ENCODE data around the gene COL23A1.

Gene COL23A1

DNA sequence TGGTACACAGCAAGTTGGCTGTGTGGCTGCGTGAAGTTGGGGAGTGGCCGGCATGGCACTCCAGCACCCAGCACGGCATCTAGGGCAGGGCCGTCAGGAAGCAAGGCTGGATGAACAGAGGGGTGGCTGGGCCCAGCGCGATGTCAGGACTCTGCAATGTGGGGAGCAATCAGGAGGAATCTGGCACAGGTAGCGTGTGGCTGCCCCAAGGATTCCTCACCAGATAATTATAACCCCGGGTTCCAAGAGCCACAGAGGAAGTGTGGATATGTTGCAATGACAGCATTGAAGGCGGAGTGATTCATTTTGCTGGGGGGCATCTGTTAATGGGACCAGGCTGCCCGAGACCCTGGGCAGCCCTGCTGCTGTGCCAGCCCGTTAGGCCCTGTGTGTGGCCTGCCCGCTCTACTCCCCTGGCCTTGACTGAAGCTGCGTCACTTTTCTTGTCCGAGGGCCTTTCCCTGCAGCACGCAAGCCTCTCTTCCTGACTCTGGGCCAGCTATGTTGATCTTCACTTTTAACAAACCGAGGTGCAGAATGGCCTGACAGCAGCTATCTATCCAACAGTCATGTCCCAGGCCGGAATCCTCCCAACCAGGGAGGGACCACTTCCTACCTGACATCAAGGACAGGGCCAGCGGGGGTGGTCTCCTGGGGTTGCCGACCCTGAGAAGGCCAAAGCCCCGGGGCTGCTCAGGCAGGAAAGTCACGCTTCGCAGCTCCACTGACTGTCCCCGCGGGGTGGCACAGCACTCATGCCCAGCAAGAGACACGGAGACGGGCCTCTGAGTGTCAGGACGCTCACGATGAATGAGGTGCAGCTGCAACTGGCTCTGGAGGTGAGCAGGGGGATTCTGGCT, 239.6 kb downstream of the COL23A1 start:
- DNase-seq: no peak

DNA sequence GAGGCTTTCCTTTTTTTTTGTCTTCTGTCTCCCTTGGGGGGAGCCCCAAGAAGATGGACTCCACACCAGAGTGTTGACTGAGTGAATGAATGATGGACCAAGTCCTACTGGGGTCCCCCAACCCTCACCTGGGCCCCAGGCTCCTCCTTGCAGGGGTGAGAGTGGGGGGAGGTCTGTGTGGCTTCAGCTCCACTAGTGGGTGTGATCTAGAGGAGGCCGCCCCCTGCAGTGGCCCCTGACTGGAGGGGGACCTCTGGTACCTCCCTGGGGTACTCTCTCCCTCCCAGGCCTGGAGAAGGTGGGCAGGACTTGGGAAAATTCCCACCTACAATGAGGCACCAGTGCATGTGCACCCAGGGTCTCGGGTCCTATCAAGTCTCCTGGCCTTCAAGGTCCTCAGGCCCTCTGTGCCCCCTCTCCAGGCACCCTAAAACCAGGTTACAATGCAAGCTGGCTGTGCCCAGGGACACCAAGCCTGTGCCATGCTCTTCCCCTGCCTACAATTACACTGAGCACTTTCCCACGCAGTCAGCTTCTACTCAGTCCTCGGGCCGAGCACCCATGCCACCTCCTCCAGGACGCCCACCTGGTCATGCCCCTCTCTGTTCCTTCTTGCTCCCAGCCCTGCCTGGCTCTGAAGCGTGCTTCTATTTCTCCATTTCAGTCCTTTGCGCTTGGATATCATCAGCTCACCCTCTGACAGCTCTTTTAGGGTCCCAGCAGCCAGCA, 240.4 kb downstream of the COL23A1 start:
- DNase-seq: no peak

DNA sequence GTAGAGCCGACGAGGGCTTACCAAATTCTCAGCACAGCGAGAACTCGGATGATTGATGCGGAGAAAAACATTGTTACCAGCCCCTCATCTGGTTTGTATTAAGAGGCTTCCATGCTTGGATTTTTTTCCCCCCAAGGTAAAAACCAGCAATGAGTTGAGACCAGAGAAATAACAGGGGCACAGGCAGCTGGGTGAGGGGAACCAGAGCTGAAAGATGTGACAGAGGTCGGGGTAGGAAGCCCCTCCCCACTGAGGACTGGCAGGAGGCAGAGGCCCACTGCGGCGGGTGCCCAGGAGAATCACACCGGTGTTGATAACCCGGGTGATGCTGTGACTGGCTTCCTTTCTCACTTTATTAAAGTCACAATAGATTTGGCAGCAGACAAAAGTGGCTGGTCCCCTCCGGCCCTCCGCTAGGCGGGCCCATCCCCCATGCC, 241.1 kb downstream of the COL23A1 start:
- no peak for DNase-seq

DNA sequence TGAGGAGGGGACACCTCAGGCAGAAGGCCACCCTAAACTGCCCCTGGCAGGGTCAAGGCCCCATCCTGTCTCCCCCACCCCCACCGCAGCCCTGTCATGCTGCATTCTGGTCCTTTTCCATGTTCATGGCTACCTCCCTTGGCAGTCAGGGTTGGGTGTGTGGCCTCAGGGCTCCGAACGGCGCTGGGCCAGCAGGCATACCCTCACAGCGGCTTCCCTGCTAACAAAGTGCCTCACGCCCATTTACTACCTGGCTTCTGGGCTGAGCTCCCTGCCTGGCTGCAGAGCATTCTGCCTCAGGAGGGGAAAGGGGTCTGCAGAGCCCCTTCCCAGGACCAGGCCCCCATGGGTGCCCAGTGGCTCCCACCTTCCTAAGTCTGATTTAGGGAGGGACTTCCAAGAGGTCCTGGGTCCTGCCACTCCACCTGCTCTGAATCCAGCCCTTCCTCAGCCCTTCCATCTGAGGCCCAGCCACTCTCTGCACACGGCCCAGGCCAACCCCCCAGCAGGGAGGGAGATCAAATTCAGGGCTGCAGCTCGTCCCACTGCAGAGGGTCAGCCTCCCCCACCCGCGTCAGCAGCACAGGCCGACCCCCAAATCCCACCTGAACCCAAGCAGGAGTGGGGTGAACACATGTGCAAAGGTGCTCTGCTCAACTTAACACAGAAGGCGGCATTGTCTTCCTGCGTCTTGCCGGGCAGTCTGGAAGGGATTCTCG, 241.7 kb downstream of the COL23A1 start:
- no peak for DNase-seq

DNA sequence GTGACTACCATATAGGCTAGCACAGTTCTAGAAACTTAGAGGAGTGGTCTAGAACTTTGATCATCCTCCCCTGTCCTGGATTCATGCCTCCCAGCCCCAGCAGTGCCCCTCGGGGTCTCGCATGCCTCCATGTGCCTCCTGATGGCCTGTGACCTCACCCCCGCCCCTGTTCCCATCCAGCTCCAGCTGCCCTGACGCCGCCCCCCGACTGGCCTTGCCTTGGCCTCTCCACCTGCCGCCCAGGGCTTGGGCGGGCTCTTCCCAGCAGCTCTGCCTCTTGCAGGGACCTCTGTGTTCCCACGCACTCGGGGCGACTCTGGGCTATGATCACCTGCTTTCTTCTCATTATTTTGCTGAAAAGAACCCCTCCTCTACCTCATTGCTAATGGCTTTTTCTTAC, 242.2 kb downstream of the COL23A1 start:
- DNase-seq: no peak

DNA sequence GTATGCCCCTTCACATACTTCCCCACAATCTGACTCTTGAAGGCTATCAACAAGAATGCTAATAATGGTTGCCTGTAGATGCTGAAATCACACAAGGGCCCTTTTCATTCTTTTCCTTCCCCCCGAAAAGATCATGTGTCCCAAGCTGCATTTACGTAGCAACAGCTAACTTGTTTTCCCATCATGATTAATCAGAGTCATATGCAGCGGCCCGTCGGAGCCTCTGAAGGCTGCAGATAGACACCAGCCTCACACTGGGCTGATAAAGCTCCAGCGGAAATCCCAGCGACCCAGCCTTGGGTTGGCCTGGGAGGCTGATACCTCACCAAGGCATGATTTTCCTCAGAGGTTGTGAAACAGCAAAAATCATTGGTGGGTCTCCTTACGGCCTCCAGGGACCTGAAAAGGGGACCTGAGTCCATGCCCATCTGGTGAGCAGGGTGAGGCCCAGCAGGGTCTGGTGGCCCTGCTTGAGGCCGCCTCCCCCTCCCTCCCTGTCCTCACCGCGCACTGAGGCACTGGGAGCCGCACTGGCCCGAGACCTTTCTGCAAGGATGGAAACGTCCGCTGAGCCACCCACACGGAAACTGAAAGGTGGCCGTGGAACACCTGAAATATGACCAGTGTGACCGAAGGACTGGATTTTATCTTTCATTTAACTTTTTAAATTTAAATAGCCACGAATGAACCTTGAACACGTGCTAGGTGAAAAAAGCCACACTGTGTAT, 243.4 kb downstream of the COL23A1 start:
- DNase-seq: no peak

DNA sequence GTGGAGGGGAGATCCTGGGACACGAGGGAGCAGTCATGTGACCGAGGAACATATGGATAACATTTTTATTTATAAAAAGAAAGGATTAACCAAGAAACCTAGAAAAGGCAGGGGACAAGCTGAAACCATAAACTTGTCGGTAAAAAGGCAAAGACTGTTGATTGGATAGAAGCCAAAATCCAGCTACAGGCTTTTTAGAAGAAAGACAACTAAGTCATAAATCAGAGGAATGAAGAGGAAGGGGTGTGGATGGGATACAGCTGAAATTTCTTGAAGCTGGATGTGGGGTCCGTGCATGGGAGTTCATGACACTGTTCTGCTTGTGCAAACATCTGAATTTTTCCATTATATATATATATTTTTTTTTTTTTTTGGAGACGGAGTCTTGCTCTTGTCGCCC, 246.9 kb downstream of the COL23A1 start:
- DNase-seq: no peak

DNA sequence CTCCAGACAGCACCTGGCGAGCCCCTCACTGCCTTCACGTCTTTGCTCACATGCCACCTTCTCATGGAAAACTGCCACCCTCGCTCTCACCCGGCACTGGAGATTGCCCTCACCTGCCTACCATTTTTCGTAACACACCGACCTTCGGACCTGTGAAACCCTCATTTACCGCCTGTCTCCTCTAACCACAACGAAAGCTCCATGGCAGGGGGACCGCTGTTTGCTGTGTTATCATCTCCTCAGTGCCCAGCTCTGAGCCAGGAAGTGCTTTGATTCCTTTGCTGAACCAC, 248.4 kb downstream of the COL23A1 start:
- DNase-seq: no peak

DNA sequence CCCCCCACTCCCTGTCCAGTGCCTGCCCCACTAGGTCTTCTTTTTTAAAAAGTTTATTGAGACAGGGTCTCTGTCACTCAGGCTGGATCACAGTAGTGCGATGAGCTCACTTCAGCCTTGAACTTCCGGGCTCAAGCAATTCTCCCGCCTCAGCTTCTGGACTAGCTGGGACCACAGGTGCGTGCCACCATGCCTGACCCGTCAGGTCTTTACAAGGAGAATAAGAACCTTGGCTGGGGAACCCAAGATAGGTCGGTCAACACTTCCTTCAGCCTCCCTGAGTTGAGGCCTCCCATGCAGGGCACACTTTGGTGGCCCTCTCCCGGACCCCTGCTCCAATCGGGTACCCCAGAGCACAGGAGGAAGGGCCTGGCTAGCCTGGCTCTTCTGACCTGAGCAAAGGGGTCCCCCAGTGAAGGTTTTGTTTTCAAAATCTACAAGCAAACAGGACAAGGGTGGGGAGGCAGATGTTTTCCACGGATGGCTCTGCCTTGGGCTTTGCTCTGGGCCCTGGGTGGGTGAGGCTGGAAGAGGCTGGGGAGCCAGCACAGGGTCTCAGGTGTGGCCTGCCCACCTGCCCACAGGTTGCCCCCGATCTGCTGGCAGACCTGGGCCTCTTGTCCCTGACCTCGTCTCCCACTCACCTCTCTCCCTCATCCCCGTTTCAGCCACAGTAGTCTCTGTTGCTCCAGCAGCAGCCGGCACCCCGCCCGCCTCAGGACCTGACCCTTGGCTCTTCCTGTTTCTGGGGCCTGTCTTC, 248.9 kb downstream of the COL23A1 start:
- no peak for DNase-seq

DNA sequence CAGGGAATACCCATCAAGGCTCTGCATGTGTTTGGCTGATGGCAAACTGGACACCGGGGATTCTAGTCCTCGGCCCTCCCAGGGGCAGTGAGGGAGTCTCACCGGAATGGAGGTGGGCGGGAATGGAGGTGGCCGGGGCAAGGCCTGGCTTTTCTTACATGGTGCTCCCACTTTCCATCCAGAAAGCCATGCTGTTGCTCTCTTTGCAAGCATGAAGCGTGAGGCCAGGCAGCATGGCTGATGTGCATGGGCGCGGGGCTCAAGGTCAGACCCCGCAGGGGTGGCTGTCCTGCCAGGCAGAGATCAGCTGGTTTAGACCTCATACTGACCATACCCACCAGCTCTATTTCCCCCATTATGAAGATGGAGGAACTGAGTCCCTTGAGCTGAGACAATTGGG, 249.6 kb downstream of the COL23A1 start:
- DNase-seq: no peak

DNA sequence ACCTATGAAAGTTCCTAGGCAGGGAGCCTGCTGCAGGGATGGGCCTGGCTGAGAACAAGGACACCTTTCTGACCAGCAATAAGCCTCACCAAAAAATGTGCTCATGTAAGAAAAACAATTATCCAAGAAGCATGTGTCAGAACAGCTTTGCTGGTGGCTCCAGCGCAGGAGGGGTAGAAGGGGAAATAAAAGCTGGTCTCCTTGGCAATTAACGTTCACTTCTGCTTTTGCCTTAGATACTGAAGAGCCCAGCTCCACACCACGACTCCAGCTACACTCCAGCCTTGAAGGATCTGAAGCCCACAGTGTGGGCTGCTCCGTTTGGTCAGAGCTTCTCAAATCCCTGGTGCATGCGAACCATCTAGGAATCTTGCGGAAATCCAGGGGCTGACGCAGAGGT, 250.0 kb downstream of the COL23A1 start:
- DNase-seq: no peak

DNA sequence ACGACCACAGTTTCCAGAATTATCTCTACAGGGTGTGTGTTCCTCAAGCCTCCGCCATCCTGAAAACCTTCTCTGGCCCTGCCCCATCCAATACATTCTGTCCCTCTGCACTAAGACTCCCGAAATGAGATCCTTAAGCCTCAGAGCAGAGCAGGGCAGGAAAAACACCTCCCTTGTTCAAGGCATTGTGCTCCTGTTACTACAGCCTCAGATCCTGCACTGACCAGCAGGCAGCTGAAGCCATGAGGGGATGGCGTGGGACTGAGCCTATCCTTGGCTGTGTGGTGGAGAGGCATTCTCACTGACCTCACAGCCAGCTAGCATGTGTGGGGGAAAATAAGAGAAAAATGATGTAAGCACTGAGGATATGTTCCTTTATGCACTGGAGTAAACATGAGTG, 250.9 kb downstream of the COL23A1 start:
- DNase-seq: no peak

DNA sequence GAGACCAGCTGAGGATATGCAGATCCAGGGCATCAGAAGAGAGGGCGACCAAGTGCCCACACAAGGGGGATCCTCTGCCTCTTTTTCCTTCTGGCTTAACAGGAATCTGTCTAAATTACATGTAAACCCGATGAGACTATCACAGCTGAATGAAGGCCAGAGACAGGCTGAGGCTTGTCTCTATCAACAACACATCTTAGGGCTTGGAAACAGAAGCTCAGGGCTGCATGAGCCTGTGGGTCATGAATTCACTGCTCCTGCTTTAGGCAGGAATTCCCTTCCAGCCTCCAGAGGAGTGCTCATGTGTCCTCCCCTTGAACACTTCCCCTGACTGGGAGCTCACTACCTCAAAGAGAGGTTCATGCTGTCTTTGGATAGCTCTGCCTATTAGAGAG, 251.4 kb downstream of the COL23A1 start:
- DNase-seq: no peak

DNA sequence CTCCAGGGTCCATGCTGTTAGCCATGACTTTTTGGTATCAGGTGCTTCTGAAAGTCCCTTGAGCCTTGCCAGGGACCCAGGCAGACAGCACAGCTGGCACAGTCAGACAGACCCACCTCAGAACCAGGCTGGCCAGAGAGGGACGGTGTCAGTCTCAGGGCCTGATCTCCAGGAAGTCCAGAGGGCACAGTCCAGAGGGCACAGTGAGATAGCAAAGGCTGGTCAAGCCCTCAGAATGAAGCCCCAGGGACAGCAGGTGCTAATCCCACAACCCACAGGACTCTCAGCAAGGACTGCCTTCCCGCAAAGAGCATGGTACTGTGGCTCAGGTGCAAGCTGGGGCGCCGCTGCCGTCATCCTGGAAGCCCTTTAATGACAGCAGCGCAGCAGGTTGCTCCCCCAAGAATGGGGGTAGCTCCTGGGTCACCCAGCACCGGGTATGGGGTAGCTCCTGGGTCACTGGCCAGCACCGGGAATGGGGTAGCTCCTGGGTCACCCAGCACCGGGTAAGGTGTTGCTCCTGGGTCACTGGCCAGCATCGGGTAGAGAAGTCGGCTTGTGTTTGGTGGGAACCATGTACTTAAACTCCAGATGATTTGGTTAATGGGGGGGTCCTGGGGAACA, 252.0 kb downstream of the COL23A1 start:
- no peak for DNase-seq

DNA sequence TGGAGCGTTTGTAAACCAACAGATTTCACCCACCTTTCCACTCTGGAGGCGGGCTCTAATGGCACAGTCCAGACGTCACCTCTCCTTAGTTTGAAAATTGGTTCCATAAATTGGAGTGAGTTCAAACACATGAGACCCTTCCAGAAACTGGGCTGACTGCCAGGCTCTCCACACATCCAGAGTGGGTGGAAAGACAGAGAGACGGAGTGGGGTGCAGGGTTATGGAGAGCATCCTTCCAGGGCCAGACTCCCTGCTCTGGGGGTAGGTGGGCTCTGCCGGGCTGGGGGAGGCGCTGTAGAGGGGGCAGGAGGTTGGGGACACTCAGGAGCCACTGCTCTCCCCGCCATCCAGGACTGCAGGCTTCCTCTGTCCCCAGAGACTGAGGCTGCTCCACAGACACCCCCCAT, 252.9 kb downstream of the COL23A1 start:
- no peak for DNase-seq

DNA sequence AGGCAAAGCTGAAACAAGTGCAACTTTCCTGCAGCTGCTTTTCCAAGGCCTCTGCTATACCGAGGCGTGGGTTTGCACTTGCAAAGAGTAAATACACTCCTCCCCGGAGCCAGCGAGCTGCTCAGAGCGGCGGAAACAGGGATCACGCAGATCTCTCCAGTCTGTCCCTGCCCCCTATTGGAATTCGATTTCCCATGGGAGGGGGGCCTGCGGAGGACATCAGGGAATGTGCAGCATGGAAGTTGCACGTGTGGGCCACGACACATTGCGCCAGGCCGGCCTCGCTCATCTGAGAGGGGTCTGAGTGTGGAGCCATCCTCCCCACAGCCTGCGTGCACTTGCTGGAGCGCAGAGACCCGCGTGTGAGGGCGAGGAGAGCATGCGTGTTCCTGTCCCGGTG, 253.3 kb downstream of the COL23A1 start:
- no peak for DNase-seq

DNA sequence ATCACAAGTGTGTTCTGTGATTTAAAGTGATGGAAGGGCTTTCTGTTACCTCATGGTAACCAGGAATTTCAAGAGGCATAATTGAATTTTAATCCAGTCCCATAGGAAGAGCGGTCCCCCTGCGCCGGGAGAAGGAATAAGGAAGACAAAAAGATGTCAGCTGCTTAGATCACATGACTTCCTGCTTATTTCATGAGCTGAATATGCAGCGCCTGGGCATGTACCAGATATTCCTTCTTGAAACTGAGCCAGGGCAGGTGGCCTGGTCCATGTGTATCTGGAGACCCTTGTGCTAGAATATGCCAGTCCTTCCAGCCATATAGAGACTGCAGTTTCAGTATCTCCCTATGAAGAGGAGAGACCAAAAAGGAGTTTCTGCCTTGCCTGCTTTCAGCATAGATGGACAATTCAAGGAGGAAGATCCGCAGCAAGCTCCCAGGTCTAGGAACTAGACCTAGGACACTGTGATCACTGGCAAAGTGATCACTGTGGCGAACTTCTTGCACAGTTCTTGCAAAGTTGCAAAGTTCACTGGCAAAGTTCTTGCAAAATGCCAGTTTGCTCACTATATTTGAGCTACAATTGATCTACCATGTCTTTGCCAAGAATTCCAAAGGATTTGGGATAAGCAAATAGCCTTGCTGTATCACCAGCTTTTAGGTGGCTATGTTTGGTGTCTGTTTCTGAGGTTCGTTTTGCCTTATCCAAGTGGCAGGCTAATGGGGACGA, 254.7 kb downstream of the COL23A1 start:
- no peak for DNase-seq

DNA sequence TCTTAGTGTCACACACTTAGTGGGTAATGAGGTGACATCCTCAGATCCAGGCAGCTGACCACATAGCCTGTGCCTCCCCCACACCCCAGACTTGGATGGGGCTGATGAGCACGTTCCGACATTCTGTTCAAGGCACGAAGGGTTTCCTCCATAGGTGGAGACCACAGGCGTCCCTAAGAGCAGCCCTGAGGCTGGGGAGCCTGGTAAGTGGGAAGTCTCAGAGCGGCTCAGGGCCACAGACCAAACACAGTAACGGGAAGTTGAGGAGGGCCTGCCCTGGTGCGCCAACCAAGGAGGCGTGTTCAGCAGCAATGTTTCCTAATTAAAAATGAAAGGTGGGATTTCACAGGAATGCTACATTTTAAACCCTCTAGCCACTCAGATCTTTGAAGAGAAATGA, 255.3 kb downstream of the COL23A1 start:
- DNase-seq: no peak

DNA sequence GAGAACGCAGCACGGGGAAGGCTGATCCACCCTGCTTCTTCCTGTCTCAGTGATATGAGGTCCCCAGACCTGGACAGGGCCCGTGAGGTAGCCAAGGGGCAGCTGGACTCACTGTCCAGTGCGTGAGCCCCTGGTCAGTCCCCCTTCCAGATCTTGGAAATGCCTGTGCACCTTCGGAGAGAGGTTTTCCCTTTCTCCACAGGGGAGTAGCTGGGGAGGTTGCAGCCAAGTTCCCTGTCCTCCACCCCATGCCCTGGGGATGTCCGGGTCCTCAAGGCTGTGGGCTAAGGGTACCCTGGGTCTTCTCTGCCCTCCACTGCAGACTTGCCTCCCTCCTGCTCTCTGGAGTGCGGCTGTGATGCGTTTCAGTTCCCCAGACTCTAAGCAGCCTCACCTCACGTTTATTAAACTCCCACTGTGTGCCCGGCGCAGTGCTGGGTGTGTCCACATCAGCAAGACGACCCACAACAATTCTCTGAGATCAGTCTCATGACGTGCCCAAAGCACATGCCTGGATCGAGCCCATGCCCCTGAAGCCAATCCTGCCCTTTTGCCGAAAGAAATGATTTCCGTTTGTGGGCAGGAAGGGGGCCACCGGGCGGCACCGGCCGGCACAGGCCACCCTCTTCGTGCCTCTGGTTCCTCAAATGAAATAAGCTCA, 256.2 kb downstream of the COL23A1 start:
- DNase-seq: no peak

DNA sequence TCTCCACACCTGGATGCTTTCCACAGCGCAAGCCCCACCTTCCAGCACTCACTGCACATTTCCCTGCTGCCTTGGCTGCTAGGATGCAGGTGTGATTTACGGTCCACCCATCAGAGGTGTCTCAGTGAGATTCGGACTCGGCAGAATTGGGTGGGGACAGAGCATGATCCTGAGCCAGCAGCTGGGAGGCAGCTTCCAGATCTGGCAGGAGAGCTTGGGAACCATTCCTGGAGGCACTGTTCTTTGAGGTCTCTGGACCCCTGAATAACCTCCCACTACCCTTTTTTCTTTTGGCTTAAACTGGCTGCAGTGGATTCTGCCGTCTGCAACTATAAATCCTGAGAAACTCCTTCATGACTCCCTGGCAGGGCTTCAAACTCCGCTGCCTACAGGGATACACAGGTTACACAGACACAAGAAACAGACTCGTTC, 258.0 kb downstream of the COL23A1 start:
- DNase-seq: no peak

All from NCI-H524 treated with DMSO at 0.1 percent for 48 hours (cell line).